GM12873 (cell line): Measurements from ENCODE around the gene RUNDC3A.

Source experiments
- CTCF ChIP-seq: IDR thresholded peaks from 2 replicates; pipeline ENCODE4 v1.5.1; 2012; ENCODE audit warnings: low read depth, mild to moderate bottlenecking, moderate library complexity, low read length, control low read depth; ENCODE audit not compliant: insufficient read depth; ENCODE audit errors: missing control alignments

RUNDC3A gene

GRCh38 chr17:44310188-44310587, 1.8 kb downstream of the RUNDC3A start:
- no peak for TF ChIP-seq CTCF

GRCh38 chr17:44310609-44311376, 2.4 kb downstream of the RUNDC3A start:
- no peak for TF ChIP-seq CTCF

- no peak for TF ChIP-seq CTCF
These were observed 3.3 kb downstream of the RUNDC3A start for GRCh38 chr17:44311562-44312181.

GRCh38 chr17:44312396-44313104, 4.1 kb downstream of the RUNDC3A start:
- TF ChIP-seq CTCF, result no peak

- no peak for TF ChIP-seq CTCF
These were observed 5.6 kb downstream of the RUNDC3A start for GRCh38 chr17:44314031-44314430.

- TF ChIP-seq CTCF, result no peak
These were observed 6.1 kb downstream of the RUNDC3A start for GRCh38 chr17:44314524-44314868.
